IPS-20b (cell line): ENCODE measurements around the gene ASTN2.

Source experiments
- H3K27ac ChIP-seq: one replicate; pipeline ENCODE4 v1.5.1; 2013; ENCODE audit warnings: low read length
- H3K27me3 ChIP-seq: 2 replicates; pipeline ENCODE4 v1.6.1; 2013; ENCODE audit warnings: mild to moderate bottlenecking, low read length, inconsistent platforms; ENCODE audit not compliant: insufficient read depth
- H3K36me3 ChIP-seq: 2 replicates; pipeline ENCODE4 v1.6.1; 2013; ENCODE audit warnings: low read depth, mild to moderate bottlenecking, inconsistent platforms, low read length, moderate library complexity; ENCODE audit not compliant: insufficient read depth
- H3K4me1 ChIP-seq: 2 replicates; pipeline ENCODE4 v1.6.1; 2013; ENCODE audit warnings: mild to moderate bottlenecking, control low read depth, inconsistent platforms, low read length, moderate library complexity; ENCODE audit not compliant: insufficient read depth
- H3K4me3 ChIP-seq: 2 replicates; pipeline ENCODE4 v1.5.1; 2013; ENCODE audit warnings: mild to moderate bottlenecking, low read length, inconsistent platforms
- H3K9ac ChIP-seq: 2 replicates; pipeline ENCODE4 v1.6.1; 2013; ENCODE audit warnings: low read depth, mild to moderate bottlenecking, inconsistent platforms, low read length, moderate library complexity
- H3K9me3 ChIP-seq: 2 replicates; pipeline ENCODE4 v1.6.1; 2013; ENCODE audit warnings: mild to moderate bottlenecking, low read depth, low read length, inconsistent platforms; ENCODE audit not compliant: insufficient read depth

Gene ASTN2

GRCh38 chr9:117187498-117187897, 227.4 kb downstream of the ASTN2 start:
- Histone ChIP-seq H3K9me3 (no peaks in the 10 kb centered on the region), H3K9ac (no peak overlapping the region), H3K4me3 (no peak overlapping the region), H3K36me3 (no peaks in the 10 kb centered on the region), H3K27me3 (no peaks in the 10 kb centered on the region), H3K27ac (no peak overlapping the region), H3K4me1 (no peaks in the 10 kb centered on the region)

- Histone ChIP-seq H3K27ac (no peak overlapping the region), H3K4me3 (no peak overlapping the region), H3K4me1 (no peaks in the 10 kb centered on the region), H3K9ac (no peak overlapping the region), H3K9me3 (peaks cover 4% of the 10 kb centered on the region; the same call in 1 of the 2 replicates), H3K27me3 (no peaks in the 10 kb centered on the region), H3K36me3 (no peaks in the 10 kb centered on the region)
These were observed 230.7 kb downstream of the ASTN2 start for GRCh38 chr9:117184173-117184572.

- H3K4me3 ChIP-seq: no peak overlapping the region
- no peak overlapping the region for H3K9ac ChIP-seq
- H3K27me3 ChIP-seq: no peaks in the 10 kb centered on the region
- H3K27ac ChIP-seq: no peak overlapping the region
- no peaks in the 10 kb centered on the region for H3K36me3 ChIP-seq
- H3K4me1 ChIP-seq: no peaks in the 10 kb centered on the region
- H3K9me3 ChIP-seq: peaks cover 4% of the 10 kb centered on the region; the same call in 1 of the 2 replicates
These were observed 232.8 kb downstream of the ASTN2 start for GRCh38 chr9:117182046-117182445.

GRCh38 chr9:117180896-117181445, 233.9 kb downstream of the ASTN2 start:
- no peaks in the 10 kb centered on the region for H3K36me3 ChIP-seq
- H3K27me3 ChIP-seq: no peaks in the 10 kb centered on the region
- H3K9me3 ChIP-seq: peaks cover 4% of the 10 kb centered on the region; the same call in 1 of the 2 replicates
- no peak overlapping the region for H3K4me3 ChIP-seq
- no peaks in the 10 kb centered on the region for H3K4me1 ChIP-seq
- H3K27ac ChIP-seq: no peak overlapping the region
- no peak overlapping the region for H3K9ac ChIP-seq

- Histone ChIP-seq H3K9me3 (peaks cover 4% of the 10 kb centered on the region; the same call in 1 of the 2 replicates), H3K36me3 (no peaks in the 10 kb centered on the region), H3K9ac (no peak overlapping the region), H3K4me1 (no peaks in the 10 kb centered on the region), H3K27me3 (no peaks in the 10 kb centered on the region), H3K4me3 (no peak overlapping the region), H3K27ac (no peak overlapping the region)
These were observed 236.1 kb downstream of the ASTN2 start for GRCh38 chr9:117178596-117179375.

- H3K27ac ChIP-seq: no peak overlapping the region
- H3K9me3 ChIP-seq: no peaks in the 10 kb centered on the region
- no peaks in the 10 kb centered on the region for H3K27me3 ChIP-seq
- peaks cover 13% of the 10 kb centered on the region; the same call in 1 of the 2 replicates for H3K4me1 ChIP-seq
- H3K9ac ChIP-seq: no peak overlapping the region
- H3K36me3 ChIP-seq: no peaks in the 10 kb centered on the region
- no peak overlapping the region for H3K4me3 ChIP-seq
These were observed 244.3 kb downstream of the ASTN2 start for GRCh38 chr9:117170567-117170966.

GRCh38 chr9:117169089-117169621, 245.7 kb downstream of the ASTN2 start:
- Histone ChIP-seq H3K27me3 (no peaks in the 10 kb centered on the region), H3K9ac (no peak overlapping the region), H3K4me1 (peaks cover 13% of the 10 kb centered on the region; the same call in 1 of the 2 replicates), H3K36me3 (no peaks in the 10 kb centered on the region), H3K9me3 (no peaks in the 10 kb centered on the region), H3K4me3 (no peak overlapping the region), H3K27ac (no peak overlapping the region)

GRCh38 chr9:117164512-117164911, 250.3 kb downstream of the ASTN2 start:
- no peaks in the 10 kb centered on the region for H3K9me3 ChIP-seq
- no peak overlapping the region for H3K4me3 ChIP-seq
- H3K27ac ChIP-seq: no peak overlapping the region
- peaks cover 12% of the 10 kb centered on the region; the same call in 1 of the 2 replicates for H3K4me1 ChIP-seq
- H3K36me3 ChIP-seq: no peaks in the 10 kb centered on the region
- no peak overlapping the region for H3K9ac ChIP-seq
- H3K27me3 ChIP-seq: no peaks in the 10 kb centered on the region

GRCh38 chr9:117160254-117160653, 254.6 kb downstream of the ASTN2 start:
- H3K4me1 ChIP-seq: no peaks in the 10 kb centered on the region
- H3K4me3 ChIP-seq: no peak overlapping the region
- H3K9me3 ChIP-seq: no peaks in the 10 kb centered on the region

GRCh38 chr9:117156771-117157535, 257.9 kb downstream of the ASTN2 start:
- no peak overlapping the region for H3K27ac ChIP-seq
- H3K27me3 ChIP-seq: no peaks in the 10 kb centered on the region
- H3K9me3 ChIP-seq: no peaks in the 10 kb centered on the region
- no peaks in the 10 kb centered on the region for H3K4me1 ChIP-seq
- no peak overlapping the region for H3K9ac ChIP-seq
- H3K36me3 ChIP-seq: no peaks in the 10 kb centered on the region
- H3K4me3 ChIP-seq: no peak overlapping the region

More at GRCh38 chr9:117160254-117160653, 254.6 kb downstream of the ASTN2 start:
- Histone ChIP-seq H3K9ac (no peak overlapping the region), H3K27ac (no peak overlapping the region), H3K27me3 (no peaks in the 10 kb centered on the region), H3K36me3 (no peaks in the 10 kb centered on the region)

GRCh38 chr9:117156144-117156688, 258.6 kb downstream of the ASTN2 start:
- Histone ChIP-seq H3K27me3 (no peaks in the 10 kb centered on the region), H3K27ac (no peak overlapping the region), H3K9me3 (no peaks in the 10 kb centered on the region), H3K4me1 (no peaks in the 10 kb centered on the region), H3K9ac (no peak overlapping the region), H3K36me3 (no peaks in the 10 kb centered on the region), H3K4me3 (no peak overlapping the region)
